ENCODE data around the gene WDR33. TPM values are rescaled to one million over a fixed set of nuclear protein-coding genes. Genes with fewer than 3 reads are reported as not detected.

The WDR33 gene
- total and polyA plus RNA-seq, 2 of the 13 experiments (the other 11 are each of a cell fraction or from before 2014, with no cell fraction given) = 54.9 to 78.2 TPM

DNA sequence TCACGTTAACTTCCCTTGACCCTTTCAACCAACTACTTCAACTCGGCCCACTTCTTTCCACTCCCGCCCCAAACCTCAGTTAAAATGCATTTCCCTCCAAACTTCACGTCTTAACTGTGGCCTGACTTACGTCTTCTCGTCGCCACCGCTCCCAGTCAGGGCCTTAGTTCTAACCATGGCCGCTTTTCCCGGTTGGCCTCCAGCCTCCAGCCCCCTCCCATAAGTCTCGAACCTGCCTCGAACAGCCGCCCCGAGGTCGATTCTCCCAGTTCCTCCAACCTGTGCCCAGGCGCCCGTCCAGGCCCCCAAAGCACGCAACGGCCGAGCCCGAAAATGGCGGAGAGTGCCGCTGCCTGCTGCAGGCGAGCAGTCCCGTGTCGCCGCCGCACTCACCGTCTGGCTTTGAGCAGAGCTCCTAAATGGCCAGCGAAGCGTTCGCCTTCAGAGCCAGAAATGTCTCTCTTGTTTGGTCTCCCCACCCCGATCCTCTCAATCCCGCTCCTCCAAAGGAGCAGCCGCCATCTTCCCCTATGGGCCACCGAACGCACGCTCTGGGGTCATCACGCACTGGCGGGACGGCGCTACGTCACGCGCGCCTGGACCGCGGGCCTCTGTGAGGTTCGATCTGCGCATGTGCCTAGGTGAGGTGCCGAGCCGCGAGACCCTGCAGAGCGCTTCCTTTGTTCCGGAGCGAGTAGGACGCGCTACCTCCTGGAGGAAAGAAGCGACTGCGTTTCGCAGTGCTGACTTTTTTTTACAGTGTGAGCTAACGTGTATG lies at the start of gene WDR33 (continued):
- TF ChIP-seq EZH2 (conservative IDR thresholded peaks at IDR 0.05; ENCODE audit: low read depth, low read length) (no peak), ZNF160 (CRISPR knock-in tag; IDR thresholded peaks at IDR 0.05) (peak; percentile 78; the same call in 1 of the 2 replicates), KLF9 (CRISPR knock-in tag; IDR thresholded peaks at IDR 0.05; ENCODE audit: low read depth) (peak; percentile 46; the same call in 1 of the 2 replicates), ZNF550 (CRISPR knock-in tag; IDR thresholded peaks at IDR 0.05; ENCODE audit: borderline replicate concordance) (0 out of 2 replicates have a peak, but pooled peaks have one; percentile 15), HNRNPL (IDR thresholded peaks at IDR 0.05; ENCODE audit: low read depth, low read length) (peak; percentile 66; the same call in 1 of the 2 replicates), RFX5 (IDR thresholded peaks at IDR 0.05; ENCODE audit: low read depth, low read length) (no peak), PHF5A (CRISPR knock-in tag; IDR thresholded peaks at IDR 0.05; ENCODE audit: low read depth, unreplicated experiment) (peak; percentile 97), ZNF615 (CRISPR knock-in tag; IDR thresholded peaks at IDR 0.05; ENCODE audit: borderline replicate concordance) (no peak), KLF16 (CRISPR knock-in tag; IDR thresholded peaks at IDR 0.05) (peak in 1 of 2 experiments; percentile 89; a peak in 1 of 4 replicates), MXD4 (CRISPR knock-in tag; IDR thresholded peaks at IDR 0.05) (peak; percentile 89), U2AF1 (optimal IDR thresholded peaks at IDR 0.05; ENCODE audit: low read depth, low read length) (peak; percentile 82), MYPOP (CRISPR knock-in tag; IDR thresholded peaks at IDR 0.05) (peak; percentile 91), RFXAP (CRISPR knock-in tag; IDR thresholded peaks at IDR 0.05; ENCODE audit: borderline replicate concordance) (peak; percentile 49; the same call in 1 of the 2 replicates), ZNF451 (CRISPR knock-in tag; IDR thresholded peaks at IDR 0.05) (peak; percentile 70), FOSL1 (CRISPR knock-in tag; IDR thresholded peaks at IDR 0.05; ENCODE audit: borderline replicate concordance) (no peak), EHMT2 (IDR thresholded peaks at IDR 0.05; ENCODE audit: borderline replicate concordance, low read depth, low read length) (no peak), ZNF225 (CRISPR knock-in tag; IDR thresholded peaks at IDR 0.05) (peak; percentile 96), ZNF563 (CRISPR knock-in tag; IDR thresholded peaks at IDR 0.05) (peak; percentile 93), RBFOX2 (IDR thresholded peaks at IDR 0.05; ENCODE audit: low read depth, low read length) (peak; percentile 98), CREB1 (IDR thresholded peaks at IDR 0.05) (peak; percentile 97), CREB1 (CRISPR knock-in tag; IDR thresholded peaks at IDR 0.05) (peak; percentile 95), ZNF576 (CRISPR knock-in tag; IDR thresholded peaks at IDR 0.05) (0 out of 2 replicates have a peak, but pooled peaks have one; percentile 52), KAT2B (IDR thresholded peaks at IDR 0.05; ENCODE audit: borderline replicate concordance, low read depth, low read length) (no peak), ZNF468 (CRISPR knock-in tag; IDR thresholded peaks at IDR 0.05) (peak; percentile 45; the same call in 1 of the 2 replicates), ZNF598 (CRISPR knock-in tag; IDR thresholded peaks at IDR 0.05; ENCODE audit: borderline replicate concordance) (peak; percentile 97), ZNF282 (IDR thresholded peaks at IDR 0.05; ENCODE audit: partially characterized antibody) (no peak)
- TF ChIP-seq, protein P1, sequence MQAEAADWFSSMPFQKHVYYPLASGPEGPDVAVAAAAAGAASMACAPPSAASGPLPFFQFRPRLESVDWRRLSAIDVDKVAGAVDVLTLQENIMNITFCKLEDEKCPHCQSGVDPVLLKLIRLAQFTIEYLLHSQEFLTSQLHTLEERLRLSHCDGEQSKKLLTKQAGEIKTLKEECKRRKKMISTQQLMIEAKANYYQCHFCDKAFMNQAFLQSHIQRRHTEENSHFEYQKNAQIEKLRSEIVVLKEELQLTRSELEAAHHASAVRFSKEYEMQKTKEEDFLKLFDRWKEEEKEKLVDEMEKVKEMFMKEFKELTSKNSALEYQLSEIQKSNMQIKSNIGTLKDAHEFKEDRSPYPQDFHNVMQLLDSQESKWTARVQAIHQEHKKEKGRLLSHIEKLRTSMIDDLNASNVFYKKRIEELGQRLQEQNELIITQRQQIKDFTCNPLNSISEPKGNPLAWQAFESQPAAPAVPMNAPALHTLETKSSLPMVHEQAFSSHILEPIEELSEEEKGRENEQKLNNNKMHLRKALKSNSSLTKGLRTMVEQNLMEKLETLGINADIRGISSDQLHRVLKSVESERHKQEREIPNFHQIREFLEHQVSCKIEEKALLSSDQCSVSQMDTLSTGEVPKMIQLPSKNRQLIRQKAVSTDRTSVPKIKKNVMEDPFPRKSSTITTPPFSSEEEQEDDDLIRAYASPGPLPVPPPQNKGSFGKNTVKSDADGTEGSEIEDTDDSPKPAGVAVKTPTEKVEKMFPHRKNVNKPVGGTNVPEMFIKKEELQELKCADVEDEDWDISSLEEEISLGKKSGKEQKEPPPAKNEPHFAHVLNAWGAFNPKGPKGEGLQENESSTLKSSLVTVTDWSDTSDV (CRISPR knock-in tag; IDR thresholded peaks at IDR 0.05) = peak; percentile 72; the same call in 1 of the 2 replicates
